KMS-11 (cell line): ENCODE measurements around the gene LPA.
"Not testable (repeated sequence)": the region's sequence is repeated elsewhere in the genome, so short reads cannot be mapped to it uniquely, and the experiment has no call there.

Experiments
- H2AFZ ChIP-seq: fragments of 200-600 bp; sonication (generic); 2 replicates; pipeline ENCODE4 v1.6.1; 2016; ENCODE audit warnings: antibody characterized with exemption, mixed run types, low read depth
- H3K27ac ChIP-seq: fragments of 200-600 bp; sonication (generic); 2 replicates; pipeline ENCODE4 v1.6.1; 2016; ENCODE audit warnings: mild to moderate bottlenecking, mixed run types
- H3K27me3 ChIP-seq: fragments of 200-600 bp; sonication (generic); 2 replicates; pipeline ENCODE4 v1.6.1; 2017; ENCODE audit warnings: mild to moderate bottlenecking, low read depth, mixed run types, moderate library complexity; ENCODE audit not compliant: insufficient read depth
- H3K36me3 ChIP-seq: fragments of 200-600 bp; sonication (generic); 2 replicates; pipeline ENCODE4 v1.6.1; 2017; ENCODE audit warnings: mild to moderate bottlenecking, mixed run types; ENCODE audit not compliant: insufficient read depth
- H3K4me1 ChIP-seq: fragments of 200-600 bp; sonication (generic); 2 replicates; pipeline ENCODE4 v1.6.1; 2016; ENCODE audit warnings: mild to moderate bottlenecking, low read depth, mixed run types; ENCODE audit not compliant: poor library complexity, severe bottlenecking
- H3K4me2 ChIP-seq: fragments of 200-600 bp; sonication (generic); 2 replicates; pipeline ENCODE4 v1.7.0; 2016; ENCODE audit warnings: mild to moderate bottlenecking, mixed run types
- H3K4me3 ChIP-seq: fragments of 200-600 bp; sonication (generic); IDR thresholded peaks from 2 replicates; pipeline ENCODE4 v1.6.1; 2017; ENCODE audit warnings: low read depth, low read length, mixed read lengths; ENCODE audit not compliant: insufficient read depth
- H3K79me2 ChIP-seq: fragments of 200-600 bp; sonication (generic); 2 replicates; pipeline ENCODE4 v1.6.1; 2016; ENCODE audit warnings: low read depth, mixed run types; ENCODE audit not compliant: insufficient read depth
- H3K9ac ChIP-seq: fragments of 200-600 bp; sonication (generic); 2 replicates; pipeline ENCODE4 v1.6.1; 2016; ENCODE audit warnings: mild to moderate bottlenecking, mixed run types
- H4K20me1 ChIP-seq: fragments of 200-600 bp; sonication (generic); 2 replicates; pipeline ENCODE4 v1.6.1; 2016; ENCODE audit warnings: mild to moderate bottlenecking, mixed run types; ENCODE audit not compliant: insufficient read depth
- TF ChIP-seq, protein P1 (sequence below): fragments of 200-600 bp; sonication (generic); conservative IDR thresholded peaks from 2 replicates; pipeline ENCODE4 v1.6.1; 2017; ENCODE audit warnings: low read depth, mild to moderate bottlenecking, antibody characterized with exemption, low read length, moderate library complexity, mixed read lengths

LPA gene

GRCh38 chr6:160659562-160659961, 4.5 kb downstream of the LPA start:
- TF ChIP-seq, protein P1, sequence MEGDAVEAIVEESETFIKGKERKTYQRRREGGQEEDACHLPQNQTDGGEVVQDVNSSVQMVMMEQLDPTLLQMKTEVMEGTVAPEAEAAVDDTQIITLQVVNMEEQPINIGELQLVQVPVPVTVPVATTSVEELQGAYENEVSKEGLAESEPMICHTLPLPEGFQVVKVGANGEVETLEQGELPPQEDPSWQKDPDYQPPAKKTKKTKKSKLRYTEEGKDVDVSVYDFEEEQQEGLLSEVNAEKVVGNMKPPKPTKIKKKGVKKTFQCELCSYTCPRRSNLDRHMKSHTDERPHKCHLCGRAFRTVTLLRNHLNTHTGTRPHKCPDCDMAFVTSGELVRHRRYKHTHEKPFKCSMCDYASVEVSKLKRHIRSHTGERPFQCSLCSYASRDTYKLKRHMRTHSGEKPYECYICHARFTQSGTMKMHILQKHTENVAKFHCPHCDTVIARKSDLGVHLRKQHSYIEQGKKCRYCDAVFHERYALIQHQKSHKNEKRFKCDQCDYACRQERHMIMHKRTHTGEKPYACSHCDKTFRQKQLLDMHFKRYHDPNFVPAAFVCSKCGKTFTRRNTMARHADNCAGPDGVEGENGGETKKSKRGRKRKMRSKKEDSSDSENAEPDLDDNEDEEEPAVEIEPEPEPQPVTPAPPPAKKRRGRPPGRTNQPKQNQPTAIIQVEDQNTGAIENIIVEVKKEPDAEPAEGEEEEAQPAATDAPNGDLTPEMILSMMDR: no peak
- no peak overlapping the region for H3K27ac ChIP-seq
- H3K79me2 ChIP-seq: no peaks in the 10 kb centered on the region
- no peak overlapping the region for H3K4me2 ChIP-seq
- H4K20me1 ChIP-seq: no peaks in the 10 kb centered on the region
- H3K9ac ChIP-seq: no peak overlapping the region
- H2AFZ ChIP-seq: no peak overlapping the region
- H3K4me3 ChIP-seq: no peak overlapping the region
- H3K27me3 ChIP-seq: no peaks in the 10 kb centered on the region
- H3K4me1 ChIP-seq: no peaks in the 10 kb centered on the region
- no peaks in the 10 kb centered on the region for H3K36me3 ChIP-seq

- Histone ChIP-seq H3K27me3 (no peaks in the 10 kb centered on the region), H3K36me3 (no peaks in the 10 kb centered on the region), H3K4me3 (no peak overlapping the region), H3K79me2 (no peaks in the 10 kb centered on the region), H3K9ac (no peak overlapping the region), H4K20me1 (no peaks in the 10 kb centered on the region), H3K4me2 (no peak overlapping the region), H3K27ac (no peak overlapping the region), H2AFZ (no peak overlapping the region), H3K4me1 (no peaks in the 10 kb centered on the region)
- TF ChIP-seq, protein P1: no peak
Observed at GRCh38 chr6:160634706-160635105, 29.4 kb downstream of the LPA start.

DNA sequence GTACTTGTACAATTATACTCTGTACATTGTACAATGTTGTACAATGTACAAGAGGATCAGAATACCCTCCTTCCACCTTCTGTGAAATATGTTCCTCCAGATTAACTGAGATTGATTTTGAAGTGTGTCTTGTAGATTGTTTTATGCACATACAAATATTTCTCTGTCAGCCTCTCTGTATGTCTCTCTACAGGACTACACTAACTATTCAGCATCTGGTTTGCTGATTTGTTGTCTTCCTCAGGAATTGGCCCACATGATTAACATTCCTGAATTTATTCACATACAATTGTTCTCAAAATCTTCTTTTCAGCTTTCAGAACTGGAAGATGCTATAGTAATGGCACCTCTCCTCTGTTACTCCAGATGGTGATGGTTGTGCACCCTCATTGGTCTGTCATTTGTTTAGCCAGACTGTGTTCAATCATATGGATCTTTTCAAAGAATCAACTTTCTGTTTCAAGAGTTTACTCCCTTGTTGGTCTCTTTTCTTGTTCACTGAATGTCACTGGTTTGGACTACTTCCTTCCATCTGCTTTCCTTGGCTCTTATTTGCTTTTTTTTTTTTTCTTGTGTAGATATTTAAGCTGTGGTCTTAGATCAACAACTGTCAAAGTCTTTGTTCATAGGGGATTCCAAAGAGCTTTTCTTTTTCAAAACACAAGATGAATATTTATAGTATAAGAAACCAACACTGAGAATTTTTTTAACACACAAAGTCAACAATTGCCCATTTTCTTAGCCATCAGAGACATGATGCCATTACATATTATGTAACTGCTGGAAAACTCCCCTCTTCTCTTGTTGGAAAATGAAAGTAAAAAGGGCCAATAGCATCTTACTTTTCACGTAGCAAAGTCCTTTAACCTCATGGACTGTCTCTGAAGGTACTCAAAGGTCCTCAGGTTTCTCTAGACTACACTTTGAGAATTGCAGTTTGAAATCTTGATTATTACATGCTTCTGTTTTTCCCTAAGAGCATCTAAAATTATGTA, 67.9 kb downstream of the LPA start:
- Histone ChIP-seq H3K9ac (no peak overlapping the region), H3K4me3 (no peak overlapping the region), H4K20me1 (no peaks in the 10 kb centered on the region), H3K79me2 (no peaks in the 10 kb centered on the region), H3K4me2 (no peak overlapping the region), H3K27ac (no peak overlapping the region), H3K4me1 (no peaks in the 10 kb centered on the region), H3K27me3 (no peaks in the 10 kb centered on the region), H3K36me3 (no peaks in the 10 kb centered on the region), H2AFZ (no peak overlapping the region)
- TF ChIP-seq, protein P1: no peak

- H3K27me3 ChIP-seq, H3K27ac ChIP-seq, H3K4me1 ChIP-seq, H3K9ac ChIP-seq, H3K79me2 ChIP-seq, H3K36me3 ChIP-seq, H4K20me1 ChIP-seq, H2AFZ ChIP-seq, H3K4me3 ChIP-seq, H3K4me2 ChIP-seq: not testable (repeated sequence)
Observed at GRCh38 chr6:160595297-160595696, 68.8 kb downstream of the LPA start.

DNA sequence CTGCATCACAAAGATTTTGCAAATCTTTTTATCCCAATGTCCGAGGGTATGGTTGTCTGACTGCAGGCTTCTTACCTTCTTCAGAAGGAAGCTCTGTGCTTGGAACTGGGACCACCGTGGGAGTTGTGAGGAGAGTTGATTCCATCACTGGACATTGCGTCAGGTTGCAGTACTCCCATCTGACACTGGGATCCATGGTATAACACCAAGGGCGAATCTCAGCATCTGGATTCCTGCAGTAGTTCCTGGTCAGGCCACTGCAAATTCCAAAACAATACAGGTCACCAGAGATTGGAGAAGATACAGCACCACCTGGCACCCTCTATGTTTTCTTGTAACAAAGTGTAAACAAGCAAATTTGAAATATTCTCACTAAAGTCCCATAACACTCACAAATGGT, 77.7 kb downstream of the LPA start:
- Histone ChIP-seq H2AFZ (no peak overlapping the region), H3K4me2 (no peak overlapping the region), H3K27ac (no peak overlapping the region), H3K27me3 (no peaks in the 10 kb centered on the region), H3K4me3 (no peak overlapping the region), H3K36me3 (no peaks in the 10 kb centered on the region), H4K20me1 (no peaks in the 10 kb centered on the region), H3K9ac (no peak overlapping the region), H3K4me1 (no peaks in the 10 kb centered on the region), H3K79me2 (no peaks in the 10 kb centered on the region)
- TF ChIP-seq, protein P1: no peak
